MM.1S (cell line): ENCODE measurements around the gene VSTM4.

ENCODE experiments used
- CTCF ChIP-seq: fragments of 300-600 bp; sonication (generic); IDR thresholded peaks from 2 replicates; pipeline ENCODE4 v1.5.1; 2016; ENCODE audit warnings: antibody characterized with exemption, low read length, mixed read lengths
- EZH2 ChIP-seq: fragments of 300-600 bp; sonication (generic); optimal IDR thresholded peaks from 2 replicates; pipeline ENCODE3; 2017; ENCODE audit warnings: low read depth, mild to moderate bottlenecking, antibody characterized with exemption, low read length, mixed read lengths
- EZH2phosphoT487 ChIP-seq: fragments of 300-600 bp; sonication (generic); IDR thresholded peaks from 2 replicates; pipeline ENCODE4 v1.6.1; 2018; ENCODE audit warnings: antibody characterized with exemption, low read length

- TF ChIP-seq EZH2 (no peak), CTCF (no peak), EZH2phosphoT487 (no peak)
Measured at GRCh38 chr10:48965460-48965859, 149.9 kb downstream of the VSTM4 start.
